Transverse colon (tissue), 3 donors: Measurements from ENCODE around the gene DPYD.

Source experiments
- CTCF ChIP-seq, 5 experiments: fragments of 200-600 bp in 3 of 5; fragments of 450-650 bp in 2 of 5; sonication (generic) in 3 of 5; IDR thresholded peaks; 1 replicate in 2 of 5; 2 replicates in 3 of 5; pipeline ENCODE4 v1.5.1; 2016 to 2017; ENCODE audit warnings: antibody characterized with exemption in 5 of 5, inconsistent platforms in 3 of 5, mild to moderate bottlenecking in 2 of 5, moderate library complexity in 1 of 5
- POLR2A ChIP-seq: fragments of 450-650 bp; IDR thresholded peaks from one replicate; pipeline ENCODE4 v1.6.1; 2016; ENCODE audit warnings: antibody characterized with exemption, mild to moderate bottlenecking, moderate library complexity

GRCh38 chr1:97424209-97424608 is 496.6 kb downstream of the DPYD start:
- no peak for TF ChIP-seq CTCF (IDR thresholded peaks at IDR 0.05)
- TF ChIP-seq POLR2A, result no peak
